Body of pancreas (tissue), 4 donors: ENCODE measurements around the gene CIBAR2. TPM values are rescaled to one million over a fixed set of nuclear protein-coding genes. Genes with fewer than 3 reads are reported as not detected.

Source experiments
- ATAC-seq: fragments of 150-250 bp; one replicate; pipeline ENCODE4 v1.9.1; 2016
- DNase-seq, 4 donors: peaks; one replicate each; pipeline ENCODE4 v3.0.0-alpha.2; 2019
- H3K27ac ChIP-seq, 4 donors: fragments of 200-600 bp; sonication (generic); 1 replicate in 3 of 4; 2 replicates in 1 of 4; pipeline versions ENCODE4 v1.5.1 to v1.6.1; 2016 to 2019; ENCODE audit warnings: mild to moderate bottlenecking in 1 of 4, mixed read lengths in 1 of 4, moderate library complexity in 1 of 4
- H3K27me3 ChIP-seq, 2 donors: fragments of 200-600 bp; sonication (generic); one replicate each; pipeline ENCODE4 v1.6.0; 2016; ENCODE audit warnings: mild to moderate bottlenecking in 1 of 2
- H3K36me3 ChIP-seq, 2 donors: fragments of 200-600 bp; sonication (generic); replicated peaks in 1 of 2; 2 replicates each; pipeline ENCODE4 v1.5.1; 2016; ENCODE audit warnings: low read depth in 2 of 2; ENCODE audit not compliant: insufficient read depth in 1 of 2
- H3K4me1 ChIP-seq: fragments of 200-600 bp; sonication (generic); one replicate; pipeline ENCODE4 v1.6.0; 2016
- H3K4me3 ChIP-seq, 2 donors: fragments of 200-600 bp; sonication (generic); 1 replicate in 1 of 2; 2 replicates in 1 of 2; pipeline ENCODE4 v1.5.1; 2016 to 2019
- H3K9me3 ChIP-seq, 3 donors: fragments of 200-600 bp; sonication (generic); 1 replicate in 2 of 3; 2 replicates in 1 of 3; pipeline ENCODE4 v1.5.1; 2016
- CTCF ChIP-seq, 7 experiments: fragments of 450-650 bp in 4 of 7; fragments of 200-600 bp in 3 of 7; sonication (generic) in 3 of 7; IDR thresholded peaks; one replicate each; pipeline ENCODE4 v1.5.1; 2016 to 2019; ENCODE audit warnings: antibody characterized with exemption in 7 of 7
- POLR2A ChIP-seq, 3 donors: fragments of 450-650 bp; IDR thresholded peaks; one replicate each; pipeline ENCODE4 v1.6.1; 2016; ENCODE audit warnings: antibody characterized with exemption in 3 of 3, mild to moderate bottlenecking in 2 of 3
- WGBS, 2 donors: methylation state at CpG; one replicate each; pipeline ENCODE4 v1.1.5; 2017; 5-methylcytosine and 5-hydroxymethylcytosine counted together
- intact Hi-C: fragments of 100-400 bp; cut with DNase I; formaldehyde crosslinking; loops from one replicate; pipeline ENCODE4 v1.15.1; 2023
- total RNA-seq, 2 donors: library from RNA; depleted of rRNA; stranded (reverse); fragments of >200 nt; gene quantifications; one replicate each; pipeline ENCODE4 v1.1.0, GENCODE V29; 2016

The CIBAR2 gene
- total RNA-seq, 2 donors from 2014 or later = not detected

GRCh38 chr16:85081038-85081437, 31.2 kb downstream of the CIBAR2 start:
- intact Hi-C loops = loop anchor here (10.0 kb wide), 1 partner anchor 106 kb away; no protein-coding TSS in a partner anchor
- Histone ChIP-seq H3K4me3 (no peak overlapping the region), H3K36me3 (peaks cover 12 to 17% of the 10 kb centered on the region in 2 donors)

GRCh38 chr16:85079785-85080570, 32.3 kb downstream of the CIBAR2 start:
- DNase-seq (no peak), ATAC-seq (no peak)
- no peaks in the 10 kb centered on the region for H3K27me3 ChIP-seq
- TF ChIP-seq CTCF (IDR thresholded peaks at IDR 0.05) = no peak
- TF ChIP-seq POLR2A (IDR thresholded peaks at IDR 0.05) = no peak
- peaks cover 12 to 17% of the 10 kb centered on the region in 2 donors for H3K36me3 ChIP-seq
- no peaks in the 10 kb centered on the region for H3K9me3 ChIP-seq
- intact Hi-C loops = loop anchor here (10.0 kb wide), 1 partner anchor 105 kb away; no protein-coding TSS in a partner anchor
- no peak overlapping the region for H3K4me3 ChIP-seq
- WGBS, 2 donors = 90 to 91% methylated on average over 22 of the region's 22 CpGs
- H3K4me1 ChIP-seq = no peaks in the 10 kb centered on the region
- H3K27ac ChIP-seq = no peak overlapping the region

More at GRCh38 chr16:85081038-85081437, 31.2 kb downstream of the CIBAR2 start:
- 89 to 92% methylated on average over 8 to 9 of the region's 9 CpGs for WGBS, 2 donors
- no peak for TF ChIP-seq CTCF (IDR thresholded peaks at IDR 0.05)
- TF ChIP-seq POLR2A (IDR thresholded peaks at IDR 0.05) = no peak
- no peak overlapping the region for H3K27ac ChIP-seq
- H3K27me3 ChIP-seq = no peaks in the 10 kb centered on the region
- H3K9me3 ChIP-seq = no peaks in the 10 kb centered on the region
- H3K4me1 ChIP-seq = no peaks in the 10 kb centered on the region
- ATAC-seq (no peak), DNase-seq (no peak)

GRCh38 chr16:85078952-85079351, 33.3 kb downstream of the CIBAR2 start:
- Histone ChIP-seq H3K27ac (no peak overlapping the region), H3K36me3 (peaks cover 12 to 17% of the 10 kb centered on the region in 2 donors), H3K27me3 (no peaks in the 10 kb centered on the region), H3K4me1 (no peaks in the 10 kb centered on the region), H3K9me3 (no peaks in the 10 kb centered on the region), H3K4me3 (no peak overlapping the region)
- ATAC-seq (no peak), DNase-seq (no peak)
- no peak for TF ChIP-seq POLR2A (IDR thresholded peaks at IDR 0.05)
- no peak for TF ChIP-seq CTCF (IDR thresholded peaks at IDR 0.05)
- 92 to 99% methylated on average over 10 of the region's 10 CpGs for WGBS, 2 donors
- intact Hi-C loops = no loop called here

DNA sequence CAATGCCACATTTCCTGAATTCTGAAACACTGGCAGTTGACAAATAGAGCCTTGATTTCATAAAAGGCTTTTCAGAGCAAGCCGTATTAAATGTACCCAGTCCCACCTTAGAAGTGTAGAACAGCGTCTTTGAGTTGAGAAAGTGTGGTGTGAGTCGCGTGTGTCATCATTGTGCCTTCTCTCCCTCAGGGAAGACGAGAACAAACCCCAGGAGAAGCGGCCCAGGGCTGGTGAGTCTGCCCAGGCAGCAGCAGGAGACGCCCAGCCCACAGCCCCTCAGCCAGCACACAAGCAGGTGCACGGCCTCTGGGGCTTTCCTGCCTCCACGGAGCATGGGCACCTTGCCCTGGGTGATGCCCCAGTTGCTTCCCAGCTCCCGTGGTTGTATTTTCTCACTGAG, 34.0 kb downstream of the CIBAR2 start:
- Histone ChIP-seq H3K27me3 (no peaks in the 10 kb centered on the region), H3K27ac (no peak overlapping the region), H3K9me3 (no peaks in the 10 kb centered on the region), H3K4me3 (no peak overlapping the region), H3K36me3 (peaks cover 12 to 17% of the 10 kb centered on the region in 2 donors), H3K4me1 (no peaks in the 10 kb centered on the region)
- no peak for DNase-seq
- no peak for TF ChIP-seq CTCF (IDR thresholded peaks at IDR 0.05)
- no peak for TF ChIP-seq POLR2A (IDR thresholded peaks at IDR 0.05)
- 81 to 94% methylated on average over 6 to 10 of the region's 10 CpGs for WGBS, 2 donors
- no peak for ATAC-seq
- intact Hi-C loops = no loop called here
